ENCODE measurements around the gene UIMC1.

The UIMC1 gene

DNA sequence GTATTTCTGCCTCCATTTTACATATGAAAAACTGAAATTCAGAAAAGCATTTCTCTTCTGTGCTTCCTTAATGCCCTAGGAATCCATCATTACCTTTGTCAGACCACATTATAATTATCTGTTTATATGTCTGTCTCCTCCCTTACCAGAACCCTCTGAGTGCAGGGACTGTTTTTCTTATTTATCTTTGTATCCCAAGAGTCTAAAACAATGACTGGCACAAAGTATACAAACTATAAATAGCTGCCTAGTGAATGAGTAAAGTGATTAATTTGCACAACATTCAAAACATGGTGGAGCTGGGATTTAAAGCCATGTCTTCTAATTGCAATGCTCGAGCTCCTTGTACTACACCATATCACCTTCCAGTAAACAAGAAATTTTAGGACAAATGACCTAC, 58.1 kb downstream of the UIMC1 start:
- peaks cover 94% of the 10 kb centered on the region for H3K36me3 Mint-ChIP-seq

DNA sequence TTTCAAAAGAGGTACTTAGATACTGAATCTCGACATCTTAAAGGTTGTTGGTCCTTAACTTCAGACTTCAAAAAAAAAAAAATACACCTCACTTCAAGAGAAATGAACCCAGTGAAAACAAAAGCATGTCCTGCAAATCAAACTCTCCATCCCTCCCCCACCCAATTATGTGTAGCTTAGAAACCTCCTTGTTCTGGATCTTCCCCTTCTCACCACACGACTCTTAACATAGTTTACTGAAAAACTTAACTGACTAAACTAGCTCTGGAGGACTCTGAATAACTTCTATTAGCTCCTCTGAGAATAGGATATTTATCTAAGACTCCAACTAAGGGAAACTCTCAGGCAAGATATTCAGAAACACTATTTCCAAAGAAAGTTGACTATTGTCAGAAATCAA, 58.7 kb downstream of the UIMC1 start:
- DNase-seq (ENCODE audit: low spot score in 2 of 2): no peak
- Mint-ChIP-seq H3K27ac (no peak overlapping the region), H3K4me1 (no peaks in the 10 kb centered on the region), H3K4me3 (no peak overlapping the region), H3K36me3 (peaks cover 94% of the 10 kb centered on the region), H3K9me3 (no peaks in the 10 kb centered on the region)
- no peak for ATAC-seq

More for the DNA sequence above, 58.1 kb downstream of the UIMC1 start:
- no peak overlapping the region for H3K27ac Mint-ChIP-seq
- H3K4me3 Mint-ChIP-seq: no peak overlapping the region
- DNase-seq (ENCODE audit: low spot score in 2 of 2) (no peak), ATAC-seq (no peak)
- H3K4me1 Mint-ChIP-seq: no peaks in the 10 kb centered on the region
- no peaks in the 10 kb centered on the region for H3K9me3 Mint-ChIP-seq

DNA sequence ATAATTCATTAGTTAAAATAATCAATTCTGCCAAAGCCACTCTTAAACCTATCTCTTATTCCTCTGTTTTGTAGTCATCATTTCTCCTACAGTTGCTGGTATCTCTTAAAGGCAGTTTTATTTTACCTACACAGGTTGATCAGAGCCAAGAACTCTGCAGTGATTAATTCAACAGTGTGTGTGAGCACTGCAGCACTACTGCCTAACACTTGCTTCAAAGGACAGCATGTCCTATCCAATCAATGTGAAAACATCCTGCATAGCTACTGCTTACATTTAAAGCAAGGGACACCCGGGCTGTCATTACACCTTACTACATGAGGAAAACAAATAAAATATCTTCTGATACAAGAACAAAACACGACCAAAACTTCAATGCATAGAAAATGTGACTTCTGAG, 62.3 kb downstream of the UIMC1 start:
- Mint-ChIP-seq H3K36me3 (peaks cover 95% of the 10 kb centered on the region), H3K27ac (peak overlapping the region; percentile 66), H3K4me3 (no peak overlapping the region), H3K9me3 (no peaks in the 10 kb centered on the region), H3K4me1 (no peaks in the 10 kb centered on the region)
- ATAC-seq (no peak), DNase-seq (ENCODE audit: low spot score in 2 of 2) (no peak)

DNA sequence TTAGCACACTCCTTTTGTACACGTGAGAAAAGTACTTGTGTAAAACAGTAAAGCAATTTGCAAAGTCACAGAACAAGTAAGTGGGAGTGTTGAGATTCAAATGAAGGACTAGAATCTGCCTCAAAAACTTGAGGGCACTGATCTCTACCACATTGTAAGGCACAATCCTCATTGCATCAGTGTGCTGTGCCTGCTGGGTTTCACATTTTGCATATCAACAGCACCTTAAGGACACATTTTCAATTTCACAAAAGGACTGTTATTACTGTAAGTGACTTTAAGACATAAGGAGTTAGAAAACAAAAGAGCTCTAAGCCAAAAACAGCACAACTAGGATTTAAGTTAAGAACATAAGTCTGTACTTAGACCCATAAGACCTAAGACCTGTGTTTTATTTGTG, 62.8 kb downstream of the UIMC1 start:
- no peaks in the 10 kb centered on the region for H3K9me3 Mint-ChIP-seq
- H3K27ac Mint-ChIP-seq: peak overlapping the region; percentile 66
- peaks cover 97% of the 10 kb centered on the region for H3K36me3 Mint-ChIP-seq
- H3K4me1 Mint-ChIP-seq: no peaks in the 10 kb centered on the region
- H3K4me3 Mint-ChIP-seq: no peak overlapping the region
- ATAC-seq (no peak), DNase-seq (ENCODE audit: low spot score in 2 of 2) (no peak)

DNA sequence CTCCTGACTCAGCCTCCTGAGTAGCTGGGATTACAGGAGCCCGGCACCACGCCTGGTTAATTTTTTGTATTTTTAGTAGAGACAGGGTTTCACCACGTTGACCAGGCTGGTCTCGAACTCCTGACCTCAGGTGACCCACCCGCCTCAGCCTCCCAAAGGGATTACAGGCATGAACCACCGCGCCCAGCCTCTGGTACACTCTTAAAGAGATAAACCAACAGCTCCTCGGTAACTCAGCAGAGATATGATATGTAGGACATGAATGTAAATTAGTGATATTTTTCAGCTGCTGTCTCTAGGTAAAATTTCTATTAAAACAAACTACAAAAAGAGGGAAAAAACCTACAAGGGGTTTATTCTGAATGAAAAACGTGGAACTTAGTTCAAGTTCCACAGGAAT, 64.6 kb downstream of the UIMC1 start:
- Mint-ChIP-seq H3K9me3 (no peaks in the 10 kb centered on the region), H3K36me3 (peaks cover 98% of the 10 kb centered on the region), H3K4me1 (no peaks in the 10 kb centered on the region), H3K4me3 (no peak overlapping the region), H3K27ac (peak overlapping the region; percentile 14)
- DNase-seq (ENCODE audit: low spot score in 2 of 2) (no peak), ATAC-seq (no peak)

DNA sequence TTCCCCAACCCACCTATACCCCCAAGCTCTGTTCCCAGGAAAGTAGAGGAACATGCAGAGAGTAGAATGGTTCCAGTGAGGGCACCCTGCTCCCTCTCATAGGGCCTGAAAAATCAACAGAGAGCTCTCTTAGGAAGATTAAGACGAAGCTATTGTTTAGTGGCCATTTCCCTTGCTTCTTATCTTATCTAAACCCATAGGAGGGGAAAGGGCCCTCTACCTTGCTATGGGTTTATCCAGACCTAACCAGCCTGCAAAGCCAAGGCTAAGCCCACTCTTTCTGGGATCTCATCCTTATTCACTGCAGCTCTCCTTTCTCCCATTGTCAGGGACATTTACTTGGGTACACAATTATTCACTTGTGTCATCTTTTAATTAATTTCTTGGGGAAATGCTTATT, 68.1 kb downstream of the UIMC1 start:
- no peaks in the 10 kb centered on the region for H3K9me3 Mint-ChIP-seq
- H3K36me3 Mint-ChIP-seq: peaks cover 74% of the 10 kb centered on the region
- peaks cover 24% of the 10 kb centered on the region for H3K4me1 Mint-ChIP-seq
- ATAC-seq (no peak), DNase-seq (ENCODE audit: low spot score in 2 of 2) (no peak)
- no peak overlapping the region for H3K27ac Mint-ChIP-seq
- no peak overlapping the region for H3K4me3 Mint-ChIP-seq

DNA sequence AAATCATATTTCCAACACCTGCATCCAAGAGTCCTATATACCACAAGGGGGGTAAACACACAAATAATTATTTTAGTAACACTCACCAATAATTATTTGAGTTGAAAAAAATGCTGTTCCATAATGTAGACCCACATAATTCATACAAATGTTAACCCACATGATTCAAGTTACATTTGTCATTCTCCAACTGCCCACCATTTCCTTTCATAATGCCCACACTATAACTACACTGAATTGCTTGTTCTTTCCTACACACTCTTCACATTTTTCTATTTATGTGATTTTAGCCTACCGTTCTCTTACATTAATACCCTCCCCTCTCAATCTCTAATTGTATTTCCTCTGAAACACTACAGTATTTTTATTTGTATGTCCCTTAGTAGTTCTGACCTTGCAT, 71.6 kb downstream of the UIMC1 start:
- peaks cover 24% of the 10 kb centered on the region for H3K4me1 Mint-ChIP-seq
- DNase-seq (ENCODE audit: low spot score in 2 of 2): no peak
- H3K36me3 Mint-ChIP-seq: peaks cover 72% of the 10 kb centered on the region
- ATAC-seq: peak; percentile 80
- H3K9me3 Mint-ChIP-seq: no peaks in the 10 kb centered on the region
- peak overlapping the region; percentile 71 for H3K27ac Mint-ChIP-seq
- H3K4me3 Mint-ChIP-seq: no peak overlapping the region

DNA sequence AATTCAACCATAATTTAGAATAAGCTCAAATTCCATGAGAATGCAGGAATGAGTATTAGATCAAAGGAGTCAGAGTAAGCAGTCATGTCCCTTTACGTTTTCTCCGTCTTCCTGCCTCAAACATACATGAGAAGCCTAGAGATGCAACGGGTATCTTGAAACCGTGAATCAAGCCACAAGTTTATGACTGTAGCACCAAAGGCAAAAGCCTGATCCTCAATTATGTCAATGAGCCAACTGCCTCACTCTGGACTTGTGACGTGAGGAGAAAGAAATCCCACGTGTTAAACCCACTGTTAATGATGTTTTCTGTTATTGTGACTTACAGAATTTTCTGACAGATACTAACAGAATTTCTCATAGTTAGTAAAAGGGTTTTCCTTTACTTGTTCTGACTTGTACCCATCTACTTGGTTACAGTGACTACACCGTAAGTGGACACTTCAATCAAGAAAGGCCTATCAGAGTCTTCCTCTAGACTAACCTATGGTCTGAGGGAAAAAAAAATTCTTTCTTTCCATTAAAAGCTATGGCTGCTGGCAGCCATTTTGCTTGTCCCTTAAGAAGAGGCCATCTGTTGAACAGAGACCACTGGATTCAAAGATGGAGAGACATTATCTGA, 72.2 kb downstream of the UIMC1 start:
- H3K4me1 Mint-ChIP-seq: peaks cover 24% of the 10 kb centered on the region
- H3K9me3 Mint-ChIP-seq: no peaks in the 10 kb centered on the region
- H3K4me3 Mint-ChIP-seq: no peak overlapping the region
- peak; percentile 80 for ATAC-seq
- peaks cover 72% of the 10 kb centered on the region for H3K36me3 Mint-ChIP-seq
- no peak for DNase-seq (ENCODE audit: low spot score in 2 of 2)
- H3K27ac Mint-ChIP-seq: peak overlapping the region; percentile 71

DNA sequence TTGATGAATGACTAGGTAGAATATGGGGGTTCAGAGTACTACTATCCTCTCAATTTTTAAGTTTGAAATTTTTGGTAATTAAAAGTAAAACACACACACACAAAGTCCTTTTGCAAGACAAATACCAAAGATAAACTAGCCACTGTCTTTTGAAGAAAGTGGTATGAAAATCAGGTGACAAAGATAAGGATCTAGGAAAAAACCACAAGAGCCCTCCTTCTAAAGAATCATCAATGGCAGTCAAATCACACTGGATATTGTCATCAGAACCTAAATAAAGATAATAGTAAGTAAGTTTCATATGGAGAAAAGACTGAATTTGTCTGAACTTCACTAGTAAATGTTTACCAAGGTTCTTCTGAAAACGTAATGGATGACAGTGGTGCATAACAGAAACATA, 76.9 kb downstream of the UIMC1 start:
- H3K9me3 Mint-ChIP-seq: no peaks in the 10 kb centered on the region
- no peak overlapping the region for H3K27ac Mint-ChIP-seq
- DNase-seq (ENCODE audit: low spot score in 2 of 2) (no peak), ATAC-seq (no peak)
- peaks cover 65% of the 10 kb centered on the region for H3K36me3 Mint-ChIP-seq
- peaks cover 1% of the 10 kb centered on the region for H3K4me1 Mint-ChIP-seq
- no peak overlapping the region for H3K4me3 Mint-ChIP-seq

DNA sequence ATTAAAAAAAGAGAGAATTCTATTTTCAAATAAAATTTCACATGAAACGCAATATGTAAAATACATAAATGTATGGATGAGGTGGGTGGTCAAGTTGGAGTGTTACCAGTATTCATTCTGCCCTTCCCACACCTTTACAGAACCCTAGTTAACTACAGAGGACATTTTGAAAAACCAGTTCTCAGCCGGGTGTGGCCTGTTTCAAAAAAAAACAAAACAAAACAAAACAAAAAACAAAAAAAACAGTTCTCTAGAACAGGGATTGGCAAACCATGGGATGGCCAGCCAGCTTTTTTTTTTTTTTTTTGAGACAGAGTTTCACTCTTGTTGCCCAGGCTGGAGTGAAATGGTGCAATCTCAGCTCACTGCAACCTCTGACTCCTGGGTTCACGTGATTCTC, 79.0 kb downstream of the UIMC1 start:
- no peak overlapping the region for H3K4me3 Mint-ChIP-seq
- no peak for ATAC-seq
- no peaks in the 10 kb centered on the region for H3K4me1 Mint-ChIP-seq

DNA sequence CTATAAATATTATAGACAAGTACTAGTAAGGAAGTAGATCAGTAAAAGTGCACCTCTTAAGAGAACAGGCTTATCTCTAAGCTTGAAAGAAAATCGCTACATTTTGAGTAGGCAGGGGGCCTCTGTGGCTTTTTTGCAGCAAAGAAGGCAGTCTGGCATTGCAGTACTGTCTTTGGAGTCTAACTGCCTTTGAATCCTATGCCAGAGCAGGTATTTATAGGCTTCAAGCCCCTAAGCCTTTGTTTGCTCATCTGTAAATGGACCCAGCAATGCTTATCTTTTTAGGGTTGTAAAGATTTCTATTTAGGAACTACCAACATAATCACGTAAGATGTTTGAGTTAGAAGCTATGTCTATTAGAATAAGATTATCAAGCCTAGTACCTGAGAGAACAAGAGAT, 83.8 kb downstream of the UIMC1 start:
- no peak for DNase-seq (ENCODE audit: low spot score in 2 of 2)
- Mint-ChIP-seq H3K4me1 (peaks cover 9% of the 10 kb centered on the region), H3K36me3 (peaks cover 52% of the 10 kb centered on the region), H3K9me3 (no peaks in the 10 kb centered on the region), H3K4me3 (no peak overlapping the region), H3K27ac (peak overlapping the region; percentile 6)
- ATAC-seq: no peak

More for the DNA sequence above, 79.0 kb downstream of the UIMC1 start:
- Mint-ChIP-seq H3K36me3 (peaks cover 67% of the 10 kb centered on the region), H3K27ac (no peak overlapping the region), H3K9me3 (no peaks in the 10 kb centered on the region)
- DNase-seq (ENCODE audit: low spot score in 2 of 2): no peak

DNA sequence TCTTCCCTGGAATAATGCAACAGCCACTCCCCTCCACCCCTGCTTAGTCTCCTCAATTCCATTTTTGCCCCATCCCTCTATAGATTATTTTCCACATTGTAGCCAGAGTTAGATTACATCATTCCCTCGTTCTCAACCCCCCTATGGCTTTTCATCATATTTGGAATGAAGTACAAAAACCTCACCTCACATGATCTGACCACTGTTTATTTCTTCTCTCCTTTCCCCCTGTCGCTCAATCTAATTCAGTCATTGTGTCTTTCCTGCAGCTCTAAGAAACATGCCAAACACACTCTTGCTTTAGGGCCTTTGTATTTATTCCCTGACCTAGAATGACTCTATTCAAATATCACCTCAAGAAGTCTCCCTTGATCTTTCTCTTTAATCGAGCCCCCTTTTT, 84.9 kb downstream of the UIMC1 start:
- Mint-ChIP-seq H3K4me3 (no peak overlapping the region), H3K27ac (peak overlapping the region; percentile 6), H3K4me1 (peaks cover 9% of the 10 kb centered on the region), H3K36me3 (peaks cover 52% of the 10 kb centered on the region), H3K9me3 (no peaks in the 10 kb centered on the region)
- no peak for DNase-seq (ENCODE audit: low spot score in 2 of 2)
- ATAC-seq: no peak

DNA sequence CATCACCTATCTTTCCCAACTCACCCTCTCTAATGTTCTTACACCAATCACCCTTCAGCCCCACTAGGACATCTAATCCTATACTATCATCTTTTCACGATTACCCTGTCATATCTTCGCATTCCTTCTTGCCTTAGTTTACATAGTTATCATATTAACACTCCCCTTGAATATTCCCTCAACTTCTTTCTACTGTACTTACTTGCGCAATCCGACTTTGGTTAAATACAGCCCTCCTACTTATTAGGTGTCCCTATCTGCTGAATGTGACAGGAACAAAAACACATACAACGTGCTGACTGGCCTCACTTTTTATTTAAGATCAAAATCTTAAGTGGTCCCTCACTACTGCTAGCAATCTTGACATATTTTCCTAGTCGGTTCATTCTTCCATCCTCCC, 88.0 kb downstream of the UIMC1 start:
- no peak overlapping the region for H3K27ac Mint-ChIP-seq
- H3K4me3 Mint-ChIP-seq: no peak overlapping the region
- no peaks in the 10 kb centered on the region for H3K9me3 Mint-ChIP-seq
- H3K36me3 Mint-ChIP-seq: peaks cover 51% of the 10 kb centered on the region
- DNase-seq (ENCODE audit: low spot score in 2 of 2): no peak
- ATAC-seq: no peak
- H3K4me1 Mint-ChIP-seq: peaks cover 19% of the 10 kb centered on the region

DNA sequence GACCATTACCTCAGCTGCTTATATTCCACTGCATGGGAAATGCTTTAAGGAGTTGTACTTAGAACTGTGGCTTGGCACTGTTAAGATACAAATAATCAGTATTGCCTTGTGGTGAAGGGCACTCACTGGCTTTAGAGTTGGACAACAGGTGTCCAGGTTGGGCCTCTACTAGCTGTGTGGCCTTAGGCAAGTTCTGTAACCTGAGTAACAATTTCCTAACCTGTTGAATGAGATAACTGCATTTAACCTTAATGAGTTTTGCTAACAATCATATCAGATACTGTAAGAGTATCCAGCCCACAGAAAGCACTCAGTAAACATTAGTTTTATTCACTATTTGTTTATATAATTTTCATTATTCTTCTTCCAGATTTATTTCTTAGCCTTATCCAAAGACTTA, 90.2 kb downstream of the UIMC1 start:
- ATAC-seq: no peak
- Mint-ChIP-seq H3K4me1 (peaks cover 19% of the 10 kb centered on the region), H3K27ac (peak overlapping the region; percentile 4), H3K36me3 (peaks cover 51% of the 10 kb centered on the region), H3K4me3 (no peak overlapping the region), H3K9me3 (no peaks in the 10 kb centered on the region)
- DNase-seq (ENCODE audit: low spot score in 2 of 2): no peak

DNA sequence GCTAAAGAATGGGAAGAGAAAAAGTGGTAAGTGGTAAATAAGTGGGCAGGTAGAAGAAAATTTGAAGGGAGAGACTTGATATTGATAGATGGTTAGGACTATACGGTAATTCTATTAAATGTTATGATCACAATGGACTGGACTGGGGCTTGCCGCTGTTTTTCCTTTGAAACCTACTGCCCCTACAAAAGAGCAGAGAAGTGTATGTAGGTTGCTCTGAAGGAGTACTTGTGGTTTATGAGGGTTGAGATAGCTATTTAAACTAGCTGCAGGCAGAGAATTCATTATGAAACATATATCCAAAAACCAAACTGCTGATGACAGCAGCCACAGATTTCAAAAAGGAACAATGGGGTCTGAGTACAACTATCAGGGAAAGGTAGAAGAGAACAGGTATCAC, 90.7 kb downstream of the UIMC1 start:
- H3K36me3 Mint-ChIP-seq: peaks cover 49% of the 10 kb centered on the region
- H3K27ac Mint-ChIP-seq: peak overlapping the region; percentile 4
- no peaks in the 10 kb centered on the region for H3K9me3 Mint-ChIP-seq
- no peak overlapping the region for H3K4me3 Mint-ChIP-seq
- ATAC-seq (no peak), DNase-seq (ENCODE audit: low spot score in 2 of 2) (no peak)
- H3K4me1 Mint-ChIP-seq: peaks cover 19% of the 10 kb centered on the region

DNA sequence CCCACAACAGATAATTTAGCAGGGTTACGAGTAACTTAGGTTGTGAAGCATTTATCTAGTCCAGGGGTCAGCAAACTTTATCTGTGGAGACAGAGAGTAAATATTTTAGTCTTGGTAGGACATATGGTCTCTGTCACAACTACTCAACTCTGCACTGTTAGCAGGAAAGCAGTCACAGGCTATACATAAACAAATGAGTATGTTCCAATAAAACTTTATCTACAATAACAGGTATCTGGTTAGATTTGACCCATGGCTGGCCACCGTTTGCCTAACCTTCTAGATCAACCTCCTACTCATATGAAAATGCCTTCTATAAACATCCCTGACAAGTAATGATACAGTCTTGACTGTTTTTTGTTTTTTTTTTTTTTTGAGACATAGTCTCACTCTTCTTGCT, 94.5 kb downstream of the UIMC1 start:
- Mint-ChIP-seq H3K4me3 (no peak overlapping the region), H3K27ac (no peak overlapping the region), H3K9me3 (no peaks in the 10 kb centered on the region), H3K36me3 (peaks cover 81% of the 10 kb centered on the region), H3K4me1 (peaks cover 10% of the 10 kb centered on the region)
- no peak for DNase-seq (ENCODE audit: low spot score in 2 of 2)
- ATAC-seq: no peak

Measured in stimulated activated effector memory CD8-positive, alpha-beta T cell treated with anti-CD3 and anti-CD28 coated beads, Interleukin-12 subunit alpha, Interleukin-12 subunit beta, amount 100 ng/mL, for 72 hours (primary cell).